Panc1 (cell line): Measurements from ENCODE around the gene PROK1.

Experiments
- POLR2AphosphoS5 ChIP-seq: IDR thresholded peaks from 2 replicates; pipeline ENCODE4 v1.6.1; 2012; ENCODE audit warnings: mild to moderate bottlenecking, low read depth, low read length, moderate library complexity
- SIN3A ChIP-seq: IDR thresholded peaks from 2 replicates; pipeline ENCODE4 v1.6.1; 2012; ENCODE audit warnings: low read depth, mild to moderate bottlenecking, low read length, moderate library complexity, borderline replicate concordance; ENCODE audit not compliant: insufficient read depth
- TCF7L2 ChIP-seq: IDR thresholded peaks from 2 replicates; pipeline ENCODE4 v1.6.1; 2011; ENCODE audit warnings: mild to moderate bottlenecking, low read depth, low read length, inconsistent platforms
- TF ChIP-seq, protein P1 (sequence below): fragments of 450-650 bp; IDR thresholded peaks from 2 replicates; pipeline ENCODE4 v1.5.1; 2017; ENCODE audit warnings: mild to moderate bottlenecking
- TF ChIP-seq, protein P2 (sequence below), 2 experiments: IDR thresholded peaks; 2 replicates each; pipeline ENCODE4 v1.6.1; 2011 to 2012; ENCODE audit warnings: low read depth in 2 of 2, control low read depth in 1 of 2, low read length in 1 of 2, mild to moderate bottlenecking in 1 of 2, moderate library complexity in 1 of 2; ENCODE audit not compliant: insufficient read depth in 1 of 2

GRCh38 chr1:110430366-110430765, 20.6 kb upstream of the PROK1 start:
- TF ChIP-seq, protein P1, sequence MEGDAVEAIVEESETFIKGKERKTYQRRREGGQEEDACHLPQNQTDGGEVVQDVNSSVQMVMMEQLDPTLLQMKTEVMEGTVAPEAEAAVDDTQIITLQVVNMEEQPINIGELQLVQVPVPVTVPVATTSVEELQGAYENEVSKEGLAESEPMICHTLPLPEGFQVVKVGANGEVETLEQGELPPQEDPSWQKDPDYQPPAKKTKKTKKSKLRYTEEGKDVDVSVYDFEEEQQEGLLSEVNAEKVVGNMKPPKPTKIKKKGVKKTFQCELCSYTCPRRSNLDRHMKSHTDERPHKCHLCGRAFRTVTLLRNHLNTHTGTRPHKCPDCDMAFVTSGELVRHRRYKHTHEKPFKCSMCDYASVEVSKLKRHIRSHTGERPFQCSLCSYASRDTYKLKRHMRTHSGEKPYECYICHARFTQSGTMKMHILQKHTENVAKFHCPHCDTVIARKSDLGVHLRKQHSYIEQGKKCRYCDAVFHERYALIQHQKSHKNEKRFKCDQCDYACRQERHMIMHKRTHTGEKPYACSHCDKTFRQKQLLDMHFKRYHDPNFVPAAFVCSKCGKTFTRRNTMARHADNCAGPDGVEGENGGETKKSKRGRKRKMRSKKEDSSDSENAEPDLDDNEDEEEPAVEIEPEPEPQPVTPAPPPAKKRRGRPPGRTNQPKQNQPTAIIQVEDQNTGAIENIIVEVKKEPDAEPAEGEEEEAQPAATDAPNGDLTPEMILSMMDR: no peak
- TF ChIP-seq, protein P2, sequence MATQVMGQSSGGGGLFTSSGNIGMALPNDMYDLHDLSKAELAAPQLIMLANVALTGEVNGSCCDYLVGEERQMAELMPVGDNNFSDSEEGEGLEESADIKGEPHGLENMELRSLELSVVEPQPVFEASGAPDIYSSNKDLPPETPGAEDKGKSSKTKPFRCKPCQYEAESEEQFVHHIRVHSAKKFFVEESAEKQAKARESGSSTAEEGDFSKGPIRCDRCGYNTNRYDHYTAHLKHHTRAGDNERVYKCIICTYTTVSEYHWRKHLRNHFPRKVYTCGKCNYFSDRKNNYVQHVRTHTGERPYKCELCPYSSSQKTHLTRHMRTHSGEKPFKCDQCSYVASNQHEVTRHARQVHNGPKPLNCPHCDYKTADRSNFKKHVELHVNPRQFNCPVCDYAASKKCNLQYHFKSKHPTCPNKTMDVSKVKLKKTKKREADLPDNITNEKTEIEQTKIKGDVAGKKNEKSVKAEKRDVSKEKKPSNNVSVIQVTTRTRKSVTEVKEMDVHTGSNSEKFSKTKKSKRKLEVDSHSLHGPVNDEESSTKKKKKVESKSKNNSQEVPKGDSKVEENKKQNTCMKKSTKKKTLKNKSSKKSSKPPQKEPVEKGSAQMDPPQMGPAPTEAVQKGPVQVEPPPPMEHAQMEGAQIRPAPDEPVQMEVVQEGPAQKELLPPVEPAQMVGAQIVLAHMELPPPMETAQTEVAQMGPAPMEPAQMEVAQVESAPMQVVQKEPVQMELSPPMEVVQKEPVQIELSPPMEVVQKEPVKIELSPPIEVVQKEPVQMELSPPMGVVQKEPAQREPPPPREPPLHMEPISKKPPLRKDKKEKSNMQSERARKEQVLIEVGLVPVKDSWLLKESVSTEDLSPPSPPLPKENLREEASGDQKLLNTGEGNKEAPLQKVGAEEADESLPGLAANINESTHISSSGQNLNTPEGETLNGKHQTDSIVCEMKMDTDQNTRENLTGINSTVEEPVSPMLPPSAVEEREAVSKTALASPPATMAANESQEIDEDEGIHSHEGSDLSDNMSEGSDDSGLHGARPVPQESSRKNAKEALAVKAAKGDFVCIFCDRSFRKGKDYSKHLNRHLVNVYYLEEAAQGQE (IDR thresholded peaks at IDR 0.05; ENCODE audit: insufficient read depth in 1 of 2, low read depth in 2 of 2, low read length in 1 of 2): no peak
- no peak for TF ChIP-seq POLR2AphosphoS5
- TF ChIP-seq SIN3A: no peak
- TF ChIP-seq TCF7L2: no peak
